AG10803 (cell line): ENCODE results near the gene TMEM126A.

Source experiments
- DNase-seq: peaks from one replicate; pipeline ENCODE4 v3.0.0; 2010; ENCODE audit warnings: low read depth
- H3K4me3 ChIP-seq: 2 replicates; pipeline ENCODE4 v1.5.1; 2011; ENCODE audit warnings: mild to moderate bottlenecking, low read length, control low read depth
- TF ChIP-seq, protein P1 (sequence below): conservative IDR thresholded peaks from 2 replicates; pipeline ENCODE4 v1.5.1; 2011; ENCODE audit warnings: mild to moderate bottlenecking, low read length, control low read depth, inconsistent platforms

TMEM126A gene

DNA sequence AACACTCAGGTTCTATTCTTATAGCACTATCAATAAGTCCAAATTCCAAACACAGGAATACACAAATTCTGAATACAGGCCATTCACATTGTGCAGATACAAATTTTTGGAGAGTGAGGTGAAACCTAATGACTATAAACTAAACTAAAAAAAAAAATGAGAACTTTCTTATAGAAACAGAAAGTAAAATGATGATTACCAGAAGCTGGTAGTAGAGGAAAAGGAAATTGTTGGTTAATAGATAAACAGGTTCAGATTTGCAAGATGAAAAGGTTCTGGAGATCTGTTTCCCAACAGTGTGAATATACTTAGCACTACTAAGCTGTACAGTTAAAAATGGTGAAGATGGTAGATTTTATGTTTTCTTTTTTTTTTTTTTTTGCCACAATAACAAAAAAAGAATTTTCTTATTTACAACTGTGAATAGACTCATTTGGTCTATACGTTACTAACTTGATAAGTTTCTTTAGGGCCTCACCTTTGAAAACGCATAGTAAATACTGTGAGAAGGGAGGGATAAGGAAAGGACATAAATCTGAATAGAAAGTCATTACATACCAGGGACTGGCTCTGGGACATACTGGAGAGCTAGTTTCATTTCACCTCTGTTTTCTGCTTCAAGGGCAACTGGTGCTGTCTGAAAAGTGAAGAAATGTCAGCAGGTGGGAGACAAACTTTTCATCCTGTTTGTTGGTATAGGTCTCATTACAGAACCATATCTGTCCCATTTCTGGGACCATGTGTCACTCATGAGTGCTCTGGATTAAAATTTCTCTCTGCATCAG lies 52.4 kb downstream of the TMEM126A start:
- TF ChIP-seq, protein P1, sequence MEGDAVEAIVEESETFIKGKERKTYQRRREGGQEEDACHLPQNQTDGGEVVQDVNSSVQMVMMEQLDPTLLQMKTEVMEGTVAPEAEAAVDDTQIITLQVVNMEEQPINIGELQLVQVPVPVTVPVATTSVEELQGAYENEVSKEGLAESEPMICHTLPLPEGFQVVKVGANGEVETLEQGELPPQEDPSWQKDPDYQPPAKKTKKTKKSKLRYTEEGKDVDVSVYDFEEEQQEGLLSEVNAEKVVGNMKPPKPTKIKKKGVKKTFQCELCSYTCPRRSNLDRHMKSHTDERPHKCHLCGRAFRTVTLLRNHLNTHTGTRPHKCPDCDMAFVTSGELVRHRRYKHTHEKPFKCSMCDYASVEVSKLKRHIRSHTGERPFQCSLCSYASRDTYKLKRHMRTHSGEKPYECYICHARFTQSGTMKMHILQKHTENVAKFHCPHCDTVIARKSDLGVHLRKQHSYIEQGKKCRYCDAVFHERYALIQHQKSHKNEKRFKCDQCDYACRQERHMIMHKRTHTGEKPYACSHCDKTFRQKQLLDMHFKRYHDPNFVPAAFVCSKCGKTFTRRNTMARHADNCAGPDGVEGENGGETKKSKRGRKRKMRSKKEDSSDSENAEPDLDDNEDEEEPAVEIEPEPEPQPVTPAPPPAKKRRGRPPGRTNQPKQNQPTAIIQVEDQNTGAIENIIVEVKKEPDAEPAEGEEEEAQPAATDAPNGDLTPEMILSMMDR = no peak
- H3K4me3 ChIP-seq = no peak overlapping the region
- DNase-seq = no peak

DNA sequence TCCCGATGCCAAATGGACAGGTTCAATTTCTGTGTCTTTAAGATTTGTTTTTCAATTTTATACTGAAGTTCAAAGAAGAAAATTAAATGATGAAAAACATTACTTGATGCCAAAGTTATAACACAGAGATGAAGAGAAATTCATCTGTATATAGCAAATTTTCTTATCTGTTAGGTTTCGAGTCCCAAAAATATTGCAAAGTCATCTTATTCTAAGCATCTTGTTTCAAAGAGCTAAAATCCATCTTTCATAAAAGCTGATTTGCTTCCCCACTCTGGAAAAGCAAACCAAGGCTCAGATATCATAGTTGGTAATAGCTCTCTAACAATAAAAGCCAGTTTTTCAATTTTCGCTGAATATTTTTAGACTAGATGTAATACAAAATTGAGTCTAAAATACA lies 57.2 kb downstream of the TMEM126A start:
- TF ChIP-seq, protein P1 = no peak
- no peak for DNase-seq
- no peak overlapping the region for H3K4me3 ChIP-seq

DNA sequence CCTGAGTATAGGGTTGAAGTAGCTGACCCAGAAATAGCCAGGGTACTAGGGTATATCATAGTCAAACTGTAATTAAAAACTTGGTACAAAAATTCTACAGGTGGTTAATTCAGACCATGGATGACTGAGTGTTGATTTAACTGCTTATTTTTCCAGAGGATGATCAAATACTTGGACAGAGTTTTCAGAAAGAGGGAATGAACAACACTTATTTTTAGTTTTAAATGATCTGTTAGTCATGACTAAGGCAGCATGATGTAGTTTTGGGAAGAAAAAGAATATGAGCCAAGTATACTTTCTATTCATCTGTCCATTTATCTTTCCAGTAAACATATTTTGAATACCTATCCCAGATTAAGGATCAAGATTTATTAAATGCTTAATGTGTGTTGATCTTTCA lies 58.0 kb downstream of the TMEM126A start:
- no peak overlapping the region for H3K4me3 ChIP-seq
- TF ChIP-seq, protein P1 = no peak
- peak; percentile 54 for DNase-seq
